ENCODE data around the gene ASS1.
"Not testable (repeated sequence)": the region's sequence is repeated elsewhere in the genome, so short reads cannot be mapped to it uniquely, and the experiment has no call there.

ASS1 gene
- 0.12 to 3.2 reads per million in 2 experiments for total RNA-seq

DNA sequence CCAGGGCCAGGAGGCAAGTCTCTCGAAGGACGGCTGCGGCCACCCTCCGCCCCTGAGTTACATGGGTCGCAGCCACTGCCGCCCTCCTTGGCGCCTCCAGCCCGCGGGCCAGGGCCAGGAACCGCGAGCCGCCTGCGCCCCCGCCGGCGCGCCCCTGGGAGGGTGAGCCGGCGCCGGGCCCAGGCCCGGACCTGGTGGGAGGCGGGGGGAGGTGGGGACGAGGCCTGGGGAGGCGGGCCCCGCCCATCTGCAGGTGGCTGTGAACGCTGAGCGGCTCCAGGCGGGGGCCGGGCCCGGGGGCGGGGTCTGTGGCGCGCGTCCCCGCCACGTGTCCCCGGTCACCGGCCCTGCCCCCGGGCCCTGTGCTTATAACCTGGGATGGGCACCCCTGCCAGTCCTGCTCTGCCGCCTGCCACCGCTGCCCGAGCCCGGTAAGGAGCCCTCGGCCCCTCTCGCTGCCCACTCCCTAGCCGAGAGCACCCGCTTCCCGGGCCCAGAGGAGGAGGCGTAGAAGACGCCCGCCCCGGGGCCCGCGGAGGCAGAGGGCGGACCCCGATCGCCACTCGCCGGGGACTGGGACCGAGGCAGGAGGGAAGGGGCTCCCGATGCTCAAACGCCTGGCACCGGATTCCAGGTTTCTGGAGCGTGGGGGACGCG lies at the start of gene ASS1:
Gene ASS1 (plus strand): TSS at position 397 of the 657 bp plus-strand sequence. CDS start 7,268 bp downstream, outside the sequence.
- DNase-seq (ENCODE audit: low read depth), result peak; percentile 25

DNA sequence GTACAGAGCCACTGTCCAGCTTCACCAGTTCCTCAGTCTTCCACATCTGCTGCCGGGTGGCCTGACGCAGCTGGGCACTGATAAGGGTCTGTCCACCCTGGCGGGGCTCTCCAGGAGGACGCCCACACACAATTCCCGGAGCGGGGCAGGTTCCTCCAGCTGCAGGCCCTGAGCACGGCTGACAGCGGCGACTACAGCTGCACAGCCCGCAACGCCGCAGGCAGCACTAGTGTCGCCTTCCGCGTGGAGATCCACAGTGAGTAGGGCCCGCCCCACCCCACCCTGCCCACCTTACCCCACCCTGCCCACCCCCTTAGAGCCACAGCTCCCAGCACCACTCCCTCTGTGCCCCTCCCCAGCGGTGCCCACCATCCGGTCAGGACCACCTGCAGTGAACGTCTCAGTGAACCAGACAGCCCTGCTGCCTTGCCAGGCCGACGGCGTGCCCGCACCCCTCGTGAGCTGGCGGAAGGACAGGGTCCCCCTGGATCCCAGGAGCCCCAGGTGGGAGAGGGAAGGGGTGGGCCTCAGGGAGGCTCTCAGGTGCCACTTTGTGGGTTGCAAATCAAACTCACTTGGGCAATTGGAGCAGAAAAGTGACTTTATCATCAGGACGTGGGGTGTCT lies 48.8 kb upstream of the ASS1 start:
- DNase-seq (ENCODE audit: low read depth), result no peak

DNA sequence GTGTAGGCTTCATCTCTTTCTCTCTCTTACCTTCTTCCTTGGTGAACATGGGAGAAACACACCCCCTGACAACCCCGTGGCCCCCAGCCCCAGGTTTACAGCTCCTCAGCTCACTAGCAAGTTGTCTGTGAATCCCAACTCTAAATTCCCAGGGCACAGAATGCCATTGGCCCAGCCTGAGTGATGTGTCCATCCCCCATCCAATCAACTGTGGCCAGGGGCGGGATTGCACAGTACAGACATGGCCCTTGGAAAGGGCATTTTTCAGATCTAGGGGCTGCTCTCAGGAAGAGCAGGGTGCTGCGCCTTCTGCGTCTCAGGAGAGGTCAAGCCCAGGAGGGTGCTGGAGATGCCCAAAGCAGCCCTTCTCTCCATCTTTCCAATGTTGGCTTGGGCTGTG lies 48.2 kb upstream of the ASS1 start:
- no peak for DNase-seq (ENCODE audit: low read depth)

DNA sequence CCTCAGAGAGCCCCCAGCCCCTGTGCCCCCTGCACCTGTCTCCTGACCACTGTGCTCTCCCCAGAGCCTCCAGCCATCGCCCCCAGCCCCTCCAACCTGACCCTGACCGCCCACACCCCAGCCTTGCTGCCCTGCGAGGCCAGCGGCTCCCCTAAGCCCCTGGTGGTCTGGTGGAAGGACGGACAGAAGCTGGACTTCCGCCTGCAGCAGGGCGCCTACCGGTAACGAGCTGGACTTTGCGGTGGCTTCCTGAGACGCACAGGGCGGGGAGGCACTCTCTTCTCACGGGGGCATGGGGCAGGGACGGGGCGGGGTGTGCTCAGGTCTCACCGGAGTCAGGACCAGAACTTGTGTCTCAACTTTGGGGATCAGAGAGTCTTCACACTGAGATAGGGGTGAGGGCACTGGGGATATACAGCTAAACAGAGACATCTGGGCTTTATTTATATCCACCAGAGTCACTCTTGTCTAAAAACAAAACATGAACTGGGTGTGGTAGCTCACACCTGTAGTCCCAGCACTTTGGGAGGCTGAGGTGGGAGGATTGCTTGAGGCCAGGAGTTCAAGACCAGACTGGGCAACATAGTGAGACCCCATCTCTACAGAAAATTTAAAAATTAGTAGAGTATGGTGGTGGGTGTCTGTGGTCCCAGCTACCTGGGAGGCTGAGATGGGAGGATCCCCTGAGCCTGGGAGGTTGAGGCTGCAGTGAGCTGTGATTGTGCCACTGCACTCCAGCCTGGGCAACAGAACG lies 46.1 kb upstream of the ASS1 start:
- DNase-seq (ENCODE audit: low read depth), result no peak

DNA sequence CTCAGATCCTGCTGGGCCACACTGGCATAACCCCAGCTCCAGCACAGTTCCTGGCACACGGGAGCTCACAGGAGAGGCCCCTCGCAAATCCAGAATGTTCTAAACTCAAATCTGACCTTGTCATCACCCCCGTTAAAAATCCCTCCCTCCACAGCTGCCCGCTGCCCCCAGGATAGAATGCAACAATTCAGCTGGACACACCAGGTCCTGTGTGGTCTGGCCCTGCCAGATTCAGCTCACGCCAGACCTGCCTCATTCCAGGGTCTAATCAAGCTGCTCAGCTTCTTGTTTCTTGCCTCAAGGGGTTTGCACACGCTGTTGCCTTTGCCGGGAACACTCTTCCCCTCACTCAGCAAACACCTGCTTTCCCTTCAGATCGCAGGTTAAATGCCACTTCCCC lies 45.0 kb upstream of the ASS1 start:
- DNase-seq (ENCODE audit: low read depth), result no peak

DNA sequence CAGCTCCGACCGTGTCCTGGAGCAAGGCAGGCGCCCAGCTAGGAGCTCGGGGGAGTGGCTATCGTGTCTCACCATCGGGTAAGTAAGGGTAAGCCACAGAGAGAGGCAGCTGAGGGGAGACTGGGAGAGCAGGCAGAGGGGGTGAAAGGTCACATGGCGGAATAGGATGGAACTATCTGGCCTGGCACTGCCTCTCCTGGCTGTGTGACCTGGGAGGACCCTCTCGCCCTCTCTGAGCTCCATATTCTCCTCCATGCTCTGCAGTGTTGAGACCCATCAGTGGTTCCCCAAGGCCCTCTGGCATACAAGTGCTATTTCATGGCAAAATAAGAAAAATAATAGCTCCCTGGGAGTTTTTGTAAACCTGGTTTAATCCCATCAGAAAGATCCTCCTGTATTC lies 43.9 kb upstream of the ASS1 start:
- no peak for DNase-seq (ENCODE audit: low read depth)

DNA sequence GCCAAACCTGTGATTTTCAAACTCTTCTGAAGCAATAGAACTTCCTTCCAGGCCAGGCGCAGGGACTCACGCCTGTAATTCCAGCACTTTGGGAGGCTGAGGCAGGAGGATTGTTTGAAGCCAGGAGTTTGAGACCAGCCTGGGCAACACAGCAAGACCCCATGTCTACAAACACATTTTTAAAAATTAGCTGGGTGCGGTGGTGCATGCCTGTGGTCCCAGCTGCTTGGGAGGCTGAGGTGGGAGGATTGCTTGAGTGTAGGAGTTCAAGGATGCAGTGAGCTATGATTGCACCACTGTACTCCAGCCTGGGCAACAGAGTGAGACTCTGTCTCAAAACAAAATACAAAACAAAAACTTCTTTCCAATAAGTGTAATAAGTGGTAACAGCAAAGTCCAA lies 43.0 kb upstream of the ASS1 start:
- not testable (repeated sequence) for DNase-seq (ENCODE audit: low read depth)

DNA sequence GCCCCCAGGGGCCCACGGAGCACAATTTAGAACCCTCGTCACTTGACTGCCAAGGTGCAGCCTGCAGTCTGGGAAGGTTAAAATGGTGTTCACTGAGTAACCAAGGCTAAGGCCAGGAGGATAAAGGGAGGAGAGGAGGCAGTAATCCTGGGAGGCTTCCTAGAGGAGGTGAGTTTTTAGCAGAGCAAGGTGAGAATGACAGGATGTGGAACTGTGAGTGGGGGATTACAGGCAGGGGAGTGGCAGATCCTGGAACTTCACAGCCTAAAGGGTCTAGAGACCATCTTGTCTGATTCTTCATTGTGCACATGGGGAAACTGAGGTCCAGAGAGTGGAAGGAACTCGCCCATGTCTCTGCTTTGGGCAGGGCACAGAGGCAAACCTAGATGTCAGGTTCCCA lies 42.5 kb upstream of the ASS1 start:
- DNase-seq (ENCODE audit: low read depth), result no peak

DNA sequence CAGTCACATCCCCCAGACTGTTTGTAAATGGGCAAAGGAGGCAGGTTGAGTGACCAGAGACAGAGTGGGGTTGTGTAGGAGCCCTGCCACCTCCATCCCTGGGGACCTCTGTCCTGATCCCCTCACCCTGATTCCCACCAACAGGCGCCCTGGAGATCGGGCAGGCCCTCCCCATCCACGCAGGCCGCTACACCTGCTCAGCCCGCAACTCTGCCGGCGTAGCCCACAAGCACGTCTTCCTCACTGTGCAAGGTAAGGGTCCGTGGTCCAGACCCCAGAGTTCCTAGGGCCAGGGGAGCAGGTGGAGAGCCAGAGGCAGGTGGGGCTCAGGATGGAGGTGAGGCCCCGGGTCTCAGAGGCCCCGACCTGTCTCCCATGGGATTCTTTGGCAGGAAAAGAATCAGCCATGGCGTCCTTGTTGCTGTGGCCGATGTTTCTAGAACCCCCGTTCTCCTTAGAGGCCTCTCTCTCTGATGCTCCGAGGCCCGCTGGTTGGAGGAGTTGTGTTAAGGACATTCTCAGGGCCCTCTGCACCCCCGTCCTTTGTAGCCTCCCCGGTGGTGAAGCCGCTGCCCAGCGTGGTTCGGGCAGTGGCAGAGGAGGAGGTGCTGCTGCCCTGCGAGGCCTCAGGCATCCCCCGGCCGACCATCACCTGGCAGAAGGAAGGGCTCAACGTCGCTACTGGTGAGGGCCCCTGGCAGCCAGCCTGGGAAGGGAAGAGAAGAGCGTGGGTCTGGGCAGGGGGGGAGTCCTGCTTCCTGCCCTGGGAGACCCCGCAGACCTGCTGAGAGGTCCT lies 41.9 kb upstream of the ASS1 start:
- no peak for DNase-seq (ENCODE audit: low read depth)

DNA sequence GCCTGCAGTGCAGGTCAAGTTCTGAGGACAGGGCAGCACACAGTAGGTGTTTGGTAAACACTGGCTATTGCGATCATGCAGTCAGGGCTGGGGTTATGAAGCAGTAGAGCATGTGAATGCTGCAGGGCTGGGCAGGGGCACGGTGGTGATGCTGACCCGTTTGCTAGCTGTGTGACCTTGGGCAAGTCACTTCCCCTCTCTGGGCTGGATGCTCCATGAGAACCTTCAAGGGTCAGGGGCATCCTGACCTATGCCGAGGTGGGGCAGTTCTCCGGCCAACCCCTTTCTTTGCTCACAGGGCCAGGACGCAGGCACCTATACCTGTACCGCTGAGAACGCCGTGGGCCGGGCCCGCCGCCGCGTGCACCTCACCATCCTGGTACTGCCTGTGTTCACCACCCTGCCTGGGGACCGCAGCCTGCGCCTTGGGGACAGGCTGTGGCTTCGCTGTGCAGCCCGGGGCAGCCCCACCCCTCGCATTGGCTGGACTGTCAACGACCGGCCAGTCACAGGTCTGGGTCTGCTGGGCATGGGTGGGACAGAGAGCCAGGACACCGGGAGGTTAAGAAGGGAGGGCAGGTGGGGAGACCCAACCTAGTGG lies 39.0 kb upstream of the ASS1 start:
- DNase-seq (ENCODE audit: low read depth), result no peak

DNA sequence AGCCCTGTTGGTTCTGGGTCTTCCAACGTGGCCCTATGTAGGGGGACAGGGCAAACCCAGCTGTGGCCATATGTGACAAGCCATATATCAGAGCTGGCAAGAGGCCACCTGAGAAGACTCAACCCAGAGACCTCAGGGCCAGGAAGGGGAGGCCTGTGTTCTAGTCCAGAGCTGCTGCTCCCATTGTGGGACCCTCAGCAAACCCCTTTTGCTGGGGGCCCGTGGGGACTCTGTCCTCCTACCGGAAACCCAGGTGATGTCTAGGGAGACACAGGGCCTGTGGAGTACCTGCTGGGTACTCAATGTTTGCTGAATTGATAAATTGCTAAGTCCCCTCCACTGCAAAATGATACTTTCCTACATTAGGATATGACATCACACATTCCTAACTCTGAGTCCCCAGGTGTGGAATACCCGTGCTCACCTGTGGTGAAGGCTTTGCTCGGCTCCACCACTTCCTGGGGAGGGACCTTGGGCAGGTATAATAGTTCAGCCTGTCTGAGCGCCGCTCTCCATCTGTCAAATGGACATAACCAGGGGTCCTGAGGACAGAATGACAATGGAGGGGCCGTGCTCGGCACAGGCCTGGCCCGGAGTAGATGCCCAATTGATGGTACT lies 38.4 kb upstream of the ASS1 start:
- no peak for DNase-seq (ENCODE audit: low read depth)

DNA sequence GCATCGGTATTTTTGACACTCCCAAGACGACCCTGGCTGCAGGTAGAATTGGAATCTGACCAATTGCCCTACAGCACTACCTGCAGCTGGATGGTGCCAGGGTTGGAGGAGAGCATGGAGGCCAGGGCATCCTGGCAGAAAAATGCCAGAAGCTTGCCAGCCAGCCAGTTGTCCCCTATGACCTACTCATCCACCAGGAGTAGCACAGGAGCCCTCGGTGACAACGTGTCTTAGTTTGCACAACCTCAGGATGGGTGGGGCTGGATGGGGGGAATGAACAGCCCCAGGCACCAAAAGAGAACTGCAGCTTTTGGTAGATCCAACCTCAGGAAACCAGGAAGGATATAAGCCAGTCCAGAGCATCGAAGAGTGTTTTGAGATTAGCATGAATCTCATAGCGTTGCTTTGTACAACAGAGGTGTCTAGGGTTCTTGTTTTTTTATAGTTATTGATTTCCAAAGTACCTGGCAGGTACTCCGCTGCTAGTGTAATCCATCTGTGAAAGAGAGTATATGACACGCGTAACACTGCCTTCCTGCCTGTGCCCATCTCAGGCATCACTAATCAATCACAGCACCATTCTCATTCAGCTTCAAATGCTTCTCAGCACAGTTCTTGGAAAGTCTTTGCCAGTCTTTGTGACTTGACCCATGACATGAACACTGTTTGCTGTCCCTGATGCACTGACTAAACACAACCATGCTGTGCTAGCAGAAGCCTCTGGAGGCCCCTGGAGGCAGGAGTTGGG lies 36.7 kb upstream of the ASS1 start:
- DNase-seq (ENCODE audit: low read depth), result no peak

DNA sequence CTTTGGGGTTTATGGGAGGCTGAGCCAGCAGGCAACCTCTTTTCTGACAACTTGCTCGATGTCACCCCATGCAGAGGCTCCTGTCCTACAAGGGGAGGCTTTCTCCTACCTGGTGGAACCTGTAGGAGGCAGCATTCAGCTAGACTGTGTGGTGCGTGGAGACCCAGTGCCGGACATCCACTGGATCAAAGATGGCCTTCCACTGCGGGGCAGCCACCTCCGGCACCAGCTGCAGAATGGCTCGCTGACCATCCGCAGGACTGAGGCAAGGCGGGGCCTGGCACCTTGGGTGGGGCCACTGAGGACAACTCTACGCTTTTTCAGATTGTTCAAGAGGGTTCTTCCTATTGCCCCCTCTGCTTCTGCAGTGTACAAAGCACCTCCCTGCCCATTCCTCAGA lies 36.1 kb upstream of the ASS1 start:
- DNase-seq (ENCODE audit: low read depth), result no peak

DNA sequence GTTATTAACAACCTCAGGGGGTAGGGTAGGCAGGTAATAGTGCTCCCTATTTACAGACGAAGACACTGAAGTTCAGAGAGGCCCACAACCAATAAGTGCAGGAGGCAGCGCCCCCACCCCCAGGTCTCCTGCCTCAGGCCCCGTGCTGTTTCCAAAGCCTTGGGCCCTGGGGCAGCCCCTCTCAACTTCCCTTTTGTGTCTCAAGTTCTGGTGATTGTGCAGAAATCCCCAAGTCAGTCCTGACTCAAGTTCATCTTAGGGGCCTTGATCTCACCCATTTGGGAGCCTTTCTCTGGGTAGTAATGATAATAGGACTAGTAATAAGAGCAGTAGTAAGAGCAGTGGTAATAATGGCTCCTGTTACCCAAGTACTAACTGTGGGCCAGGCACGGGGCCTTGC lies 35.5 kb upstream of the ASS1 start:
- no peak for DNase-seq (ENCODE audit: low read depth)

DNA sequence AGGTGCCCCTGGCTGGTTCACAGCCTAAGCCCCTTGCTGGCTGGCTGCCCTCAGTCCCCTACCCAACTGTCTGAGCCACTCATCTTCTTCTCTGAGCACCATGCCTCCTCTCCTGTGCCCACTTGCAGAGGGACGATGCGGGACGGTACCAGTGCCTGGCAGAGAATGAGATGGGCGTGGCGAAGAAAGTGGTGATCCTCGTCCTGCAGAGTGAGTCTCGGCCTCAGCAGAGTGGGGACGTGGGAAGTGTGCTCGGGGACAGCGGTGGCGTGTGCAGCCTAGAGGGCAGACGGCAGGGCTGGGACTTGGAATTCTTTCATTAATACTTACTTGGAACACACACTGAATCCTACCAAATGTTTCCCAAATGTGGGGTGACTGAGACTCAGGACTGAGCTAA lies 34.3 kb upstream of the ASS1 start:
- DNase-seq (ENCODE audit: low read depth), result no peak

DNA sequence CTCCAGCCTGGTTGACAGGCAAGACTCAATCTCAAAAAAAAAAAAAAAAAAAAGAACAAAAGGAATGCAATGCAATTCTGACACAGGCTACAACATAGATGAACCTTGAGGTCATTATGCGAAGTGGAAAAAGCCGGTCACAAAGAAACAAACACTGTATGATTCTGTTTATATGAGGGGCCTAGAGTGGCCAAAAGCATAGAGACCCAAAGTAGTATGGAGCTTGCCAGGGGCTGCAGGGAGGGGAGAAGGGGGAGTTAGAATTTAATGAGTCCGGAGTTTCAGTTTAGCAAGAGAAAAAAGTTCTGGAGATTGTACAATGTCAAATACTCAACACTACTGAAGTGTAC lies 33.2 kb upstream of the ASS1 start:
- no peak for DNase-seq (ENCODE audit: low read depth)

DNA sequence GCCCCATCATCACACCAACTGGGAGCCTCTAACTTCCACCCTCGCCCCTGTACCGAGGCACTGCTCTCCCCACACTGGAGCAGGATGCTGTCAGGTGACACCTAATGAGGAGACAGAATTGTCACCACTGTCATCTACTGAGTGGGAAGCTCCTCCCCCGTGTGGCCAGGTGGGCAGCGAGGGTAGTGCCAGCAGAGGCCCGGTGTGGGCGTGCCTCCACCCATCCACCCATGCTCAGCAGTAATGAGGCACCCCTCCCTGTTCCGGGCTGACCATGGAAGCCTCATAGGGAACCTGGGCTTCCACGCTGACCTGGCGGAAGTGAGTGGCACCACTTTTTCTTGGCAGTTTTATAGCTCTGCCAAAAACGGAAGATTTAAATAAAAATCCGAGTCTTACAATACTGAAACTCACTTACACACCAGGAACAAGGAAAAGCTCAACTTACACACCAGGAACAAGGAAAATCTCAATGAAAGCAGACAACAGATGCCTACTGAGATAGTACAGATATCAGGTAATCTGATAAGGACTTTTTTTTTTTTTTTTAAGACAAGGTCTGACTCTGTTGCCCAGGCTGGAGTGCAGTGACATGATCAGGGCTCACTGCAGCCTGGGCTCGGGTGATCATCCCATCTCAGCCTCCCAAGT lies 30.6 kb upstream of the ASS1 start:
- no peak for DNase-seq (ENCODE audit: low read depth)

DNA sequence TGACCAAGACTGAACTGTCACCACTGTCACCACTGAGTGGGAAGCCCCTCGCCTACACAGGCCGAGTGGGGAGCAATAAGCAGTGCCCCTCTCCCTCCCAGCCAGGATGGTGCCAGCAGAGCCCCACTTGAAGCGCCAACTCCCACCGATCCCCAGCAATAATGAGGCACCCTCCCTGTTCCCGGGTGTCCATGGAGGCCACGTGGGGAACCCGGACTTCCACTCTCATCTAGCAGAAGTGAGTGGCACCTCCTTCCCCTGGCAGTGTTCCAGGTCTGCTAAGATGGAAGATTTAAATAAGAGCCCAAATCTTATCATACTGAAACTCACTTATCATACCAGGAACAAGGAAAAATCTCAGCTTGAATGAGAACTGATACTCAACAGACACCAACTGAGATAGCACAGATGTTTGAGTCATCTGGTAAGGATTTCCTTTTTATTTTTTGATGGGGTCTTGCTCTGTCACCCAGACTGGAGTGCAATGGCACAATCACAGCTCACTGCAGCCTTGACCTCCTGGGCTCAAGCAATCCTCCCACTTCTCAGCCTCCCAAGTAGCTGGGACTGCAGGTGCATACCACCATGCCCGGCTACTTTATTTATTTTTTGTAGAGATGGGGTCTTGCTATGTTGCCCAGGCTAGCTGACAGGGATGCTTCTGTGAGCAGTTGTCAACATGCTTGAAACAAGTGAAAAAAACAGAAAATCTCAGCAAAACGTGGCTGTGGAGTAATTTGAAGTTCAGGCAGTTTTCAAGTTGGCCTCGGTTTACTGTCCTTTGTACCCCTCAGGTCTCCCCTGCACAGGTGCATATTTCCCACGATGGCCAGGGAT lies 29.6 kb upstream of the ASS1 start:
- no peak for DNase-seq (ENCODE audit: low read depth)

DNA sequence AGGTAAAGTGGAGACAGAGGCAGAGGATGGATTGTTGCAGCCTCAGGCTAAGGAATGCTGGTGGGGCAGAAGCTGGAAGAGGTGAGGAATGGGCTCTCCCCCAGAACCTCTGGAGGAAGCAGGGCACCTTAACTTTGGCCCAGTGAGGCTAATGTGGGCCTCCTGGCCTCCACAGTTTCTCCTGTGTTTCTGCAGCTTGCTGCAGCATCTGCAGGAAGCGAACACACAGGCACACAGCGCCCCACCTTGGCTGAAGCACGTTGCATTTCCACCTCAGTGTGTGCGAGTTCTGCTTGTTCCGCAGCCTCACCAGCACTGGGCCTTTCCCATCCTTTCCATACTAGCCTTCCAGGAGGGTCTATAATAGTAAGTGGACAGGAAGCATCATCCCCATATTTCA lies 27.2 kb upstream of the ASS1 start:
- DNase-seq (ENCODE audit: low read depth), result no peak

DNA sequence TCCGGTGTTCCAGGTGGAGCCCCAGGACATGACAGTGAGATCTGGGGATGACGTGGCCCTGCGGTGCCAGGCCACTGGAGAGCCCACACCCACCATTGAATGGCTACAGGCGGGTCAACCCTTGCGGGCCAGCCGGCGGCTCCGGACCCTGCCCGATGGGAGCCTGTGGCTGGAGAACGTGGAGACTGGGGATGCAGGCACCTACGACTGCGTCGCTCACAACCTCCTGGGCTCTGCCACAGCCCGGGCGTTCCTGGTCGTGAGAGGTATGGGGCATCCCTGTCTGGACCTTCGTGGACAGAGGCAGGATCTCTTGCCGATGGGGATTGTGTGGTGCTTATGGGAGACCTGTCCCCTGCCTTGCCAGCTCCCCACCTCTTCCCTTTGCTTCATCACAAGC lies 26.0 kb upstream of the ASS1 start:
- no peak for DNase-seq (ENCODE audit: low read depth)
